ENCODE results near the gene LRRC18.

LRRC18 gene

GRCh38 chr10:48878091-48878490, 61.5 kb downstream of the LRRC18 start (continued):
- TF ChIP-seq HIC1 (tag by site-specific recombination; IDR thresholded peaks at IDR 0.05) (no peak), ATF2 (tag by site-specific recombination; IDR thresholded peaks at IDR 0.05; ENCODE audit: low read depth) (no peak), ZBTB8A (tag by site-specific recombination; IDR thresholded peaks at IDR 0.05) (no peak), ZNF623 (tag by site-specific recombination; IDR thresholded peaks at IDR 0.05) (no peak), ZNF549 (tag by site-specific recombination; IDR thresholded peaks at IDR 0.05) (no peak), ZEB2 (tag by site-specific recombination; IDR thresholded peaks at IDR 0.05) (no peak)

DNA sequence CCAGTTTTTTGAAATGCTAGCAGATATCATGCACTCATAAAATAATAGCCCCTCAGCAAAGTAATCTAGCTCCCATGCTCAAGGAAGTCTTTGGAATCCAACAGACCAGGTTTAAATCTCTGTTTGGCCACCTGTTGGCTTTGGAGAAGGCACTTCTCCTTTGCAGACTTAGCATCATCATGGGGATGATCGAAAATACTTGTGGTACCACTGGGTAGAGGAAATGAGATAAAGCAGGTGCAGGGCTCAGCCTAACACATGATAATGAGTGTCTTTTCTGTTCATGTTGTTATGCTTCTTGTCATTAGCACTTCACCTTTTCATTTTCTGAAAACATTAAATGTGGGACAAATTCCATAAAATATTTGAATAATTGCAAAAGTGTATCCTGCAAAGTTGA, 67.4 kb downstream of the LRRC18 start:
- Histone ChIP-seq H3K9me3 (ENCODE audit: control insufficient read depth, insufficient read depth, low read depth, low read length) (no peaks in the 10 kb centered on the region), H3K27ac (ENCODE audit: extremely low read depth, low read depth, low read length) (no peak overlapping the region), H3K4me3 (ENCODE audit: low read depth, low read length) (no peak overlapping the region), H3K4me1 (ENCODE audit: control insufficient read depth, insufficient read depth, low read length) (no peaks in the 10 kb centered on the region), H3K36me3 (ENCODE audit: control insufficient read depth in 2 of 2, insufficient read depth in 1 of 2, low read length in 2 of 2) (no peaks in the 10 kb centered on the region)
- ChIA-PET POLR2A (no interaction called here), CTCF (interaction anchor here (0.8 to 1.9 kb wide), 2 partner anchors 12 to 650 kb away, joined by 3 to 5 read pairs; no protein-coding TSS in a partner anchor)
- TF ChIP-seq ZNF585B (tag by site-specific recombination; IDR thresholded peaks at IDR 0.05) (no peak), ZNF549 (tag by site-specific recombination; IDR thresholded peaks at IDR 0.05) (no peak), BCL11B (tag by site-specific recombination; IDR thresholded peaks at IDR 0.05; ENCODE audit: low read depth) (no peak), ZXDB (tag by site-specific recombination; IDR thresholded peaks at IDR 0.05) (no peak), ZNF221 (tag by site-specific recombination; IDR thresholded peaks at IDR 0.05; ENCODE audit: borderline replicate concordance) (no peak), ZNF785 (tag by site-specific recombination; IDR thresholded peaks at IDR 0.05) (no peak), REPIN1 (tag by site-specific recombination; IDR thresholded peaks at IDR 0.05; ENCODE audit: low read depth) (no peak), ZNF24 (tag by site-specific recombination; IDR thresholded peaks at IDR 0.05) (no peak), ZFP3 (tag by site-specific recombination; IDR thresholded peaks at IDR 0.05; ENCODE audit: low read depth) (no peak)
- TF ChIP-seq, protein P1, sequence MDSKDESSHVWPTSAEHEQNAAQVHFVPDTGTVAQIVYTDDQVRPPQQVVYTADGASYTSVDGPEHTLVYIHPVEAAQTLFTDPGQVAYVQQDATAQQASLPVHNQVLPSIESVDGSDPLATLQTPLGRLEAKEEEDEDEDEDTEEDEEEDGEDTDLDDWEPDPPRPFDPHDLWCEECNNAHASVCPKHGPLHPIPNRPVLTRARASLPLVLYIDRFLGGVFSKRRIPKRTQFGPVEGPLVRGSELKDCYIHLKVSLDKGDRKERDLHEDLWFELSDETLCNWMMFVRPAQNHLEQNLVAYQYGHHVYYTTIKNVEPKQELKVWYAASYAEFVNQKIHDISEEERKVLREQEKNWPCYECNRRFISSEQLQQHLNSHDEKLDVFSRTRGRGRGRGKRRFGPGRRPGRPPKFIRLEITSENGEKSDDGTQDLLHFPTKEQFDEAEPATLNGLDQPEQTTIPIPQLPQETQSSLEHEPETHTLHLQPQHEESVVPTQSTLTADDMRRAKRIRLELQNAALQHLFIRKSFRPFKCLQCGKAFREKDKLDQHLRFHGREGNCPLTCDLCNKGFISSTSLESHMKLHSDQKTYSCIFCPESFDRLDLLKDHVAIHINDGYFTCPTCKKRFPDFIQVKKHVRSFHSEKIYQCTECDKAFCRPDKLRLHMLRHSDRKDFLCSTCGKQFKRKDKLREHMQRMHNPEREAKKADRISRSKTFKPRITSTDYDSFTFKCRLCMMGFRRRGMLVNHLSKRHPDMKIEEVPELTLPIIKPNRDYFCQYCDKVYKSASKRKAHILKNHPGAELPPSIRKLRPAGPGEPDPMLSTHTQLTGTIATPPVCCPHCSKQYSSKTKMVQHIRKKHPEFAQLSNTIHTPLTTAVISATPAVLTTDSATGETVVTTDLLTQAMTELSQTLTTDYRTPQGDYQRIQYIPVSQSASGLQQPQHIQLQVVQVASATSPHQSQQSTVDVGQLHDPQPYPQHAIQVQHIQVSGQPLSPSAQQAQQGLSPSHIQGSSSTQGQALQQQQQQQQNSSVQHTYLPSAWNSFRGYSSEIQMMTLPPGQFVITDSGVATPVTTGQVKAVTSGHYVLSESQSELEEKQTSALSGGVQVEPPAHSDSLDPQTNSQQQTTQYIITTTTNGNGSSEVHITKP (tag by site-specific recombination; IDR thresholded peaks at IDR 0.05), result no peak
- TF ChIP-seq, protein P2, sequence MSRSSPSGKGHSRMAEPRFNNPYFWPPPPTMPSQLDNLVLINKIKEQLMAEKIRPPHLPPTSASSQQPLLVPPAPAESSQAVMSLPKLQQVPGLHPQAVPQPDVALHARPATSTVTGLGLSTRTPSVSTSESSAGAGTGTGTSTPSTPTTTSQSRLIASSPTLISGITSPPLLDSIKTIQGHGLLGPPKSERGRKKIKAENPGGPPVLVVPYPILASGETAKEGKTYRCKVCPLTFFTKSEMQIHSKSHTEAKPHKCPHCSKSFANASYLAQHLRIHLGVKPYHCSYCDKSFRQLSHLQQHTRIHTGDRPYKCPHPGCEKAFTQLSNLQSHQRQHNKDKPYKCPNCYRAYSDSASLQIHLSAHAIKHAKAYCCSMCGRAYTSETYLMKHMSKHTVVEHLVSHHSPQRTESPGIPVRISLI (tag by site-specific recombination; IDR thresholded peaks at IDR 0.05), result no peak

Data from HEK293 (cell line).